NB4 (cell line): ENCODE measurements around the gene CDK14.

Experiments used
- DNase-seq: peaks from one replicate; pipeline ENCODE4 v3.0.0; 2010; ENCODE audit warnings: low read depth
- H3K4me3 ChIP-seq: one replicate; pipeline ENCODE4 v1.5.1; 2011; ENCODE audit warnings: mild to moderate bottlenecking, low read depth, low read length, moderate library complexity
- MYC ChIP-seq: IDR thresholded peaks from 2 replicates; pipeline ENCODE4 v1.6.1; 2011; ENCODE audit warnings: low read depth, low read length
- POLR2A ChIP-seq: IDR thresholded peaks from 2 replicates; pipeline ENCODE4 v1.6.1; 2011; ENCODE audit warnings: mild to moderate bottlenecking; ENCODE audit not compliant: insufficient read length; ENCODE audit errors: extremely low read depth
- TF ChIP-seq, protein P1 (sequence below): IDR thresholded peaks from one replicate; pipeline ENCODE4 v1.5.1; 2012; ENCODE audit warnings: low read depth, low read length
- TF ChIP-seq, protein P2 (sequence below): IDR thresholded peaks from 2 replicates; pipeline ENCODE4 v1.6.1; 2011; ENCODE audit warnings: low read depth, low read length

CDK14 gene

DNA sequence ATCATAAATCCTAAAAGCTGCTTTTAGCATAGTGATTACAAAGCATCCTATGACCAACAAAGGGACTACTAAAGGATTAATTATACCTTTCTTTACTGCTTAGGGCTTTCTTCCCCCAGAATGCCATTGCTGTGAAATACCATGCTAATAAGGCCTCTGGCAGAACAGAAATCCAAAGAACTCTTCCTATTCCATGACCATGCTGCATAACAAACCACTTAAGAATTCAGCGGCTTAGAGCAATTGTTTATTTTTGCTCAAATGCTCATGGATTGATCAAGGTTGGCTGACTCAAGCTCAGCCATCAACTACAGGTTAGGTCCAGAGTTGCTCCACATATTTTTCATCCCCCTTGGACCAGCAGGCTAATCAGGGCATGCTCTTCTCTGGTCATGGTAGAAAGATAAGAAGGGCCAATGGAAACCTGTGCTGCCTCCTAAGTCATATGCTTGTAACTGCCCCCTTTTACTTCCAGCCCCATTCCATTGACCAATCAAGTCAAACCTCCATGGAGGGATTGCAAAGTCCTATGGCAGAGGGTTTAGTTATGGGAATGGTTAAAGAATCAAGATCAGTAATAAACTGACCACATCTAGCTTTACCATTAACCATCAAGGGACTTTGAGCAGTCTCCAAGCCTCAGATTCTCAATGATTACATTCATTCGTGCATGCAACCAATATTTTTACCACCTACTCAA lies 423.7 kb downstream of the CDK14 start:
- TF ChIP-seq, protein P1, sequence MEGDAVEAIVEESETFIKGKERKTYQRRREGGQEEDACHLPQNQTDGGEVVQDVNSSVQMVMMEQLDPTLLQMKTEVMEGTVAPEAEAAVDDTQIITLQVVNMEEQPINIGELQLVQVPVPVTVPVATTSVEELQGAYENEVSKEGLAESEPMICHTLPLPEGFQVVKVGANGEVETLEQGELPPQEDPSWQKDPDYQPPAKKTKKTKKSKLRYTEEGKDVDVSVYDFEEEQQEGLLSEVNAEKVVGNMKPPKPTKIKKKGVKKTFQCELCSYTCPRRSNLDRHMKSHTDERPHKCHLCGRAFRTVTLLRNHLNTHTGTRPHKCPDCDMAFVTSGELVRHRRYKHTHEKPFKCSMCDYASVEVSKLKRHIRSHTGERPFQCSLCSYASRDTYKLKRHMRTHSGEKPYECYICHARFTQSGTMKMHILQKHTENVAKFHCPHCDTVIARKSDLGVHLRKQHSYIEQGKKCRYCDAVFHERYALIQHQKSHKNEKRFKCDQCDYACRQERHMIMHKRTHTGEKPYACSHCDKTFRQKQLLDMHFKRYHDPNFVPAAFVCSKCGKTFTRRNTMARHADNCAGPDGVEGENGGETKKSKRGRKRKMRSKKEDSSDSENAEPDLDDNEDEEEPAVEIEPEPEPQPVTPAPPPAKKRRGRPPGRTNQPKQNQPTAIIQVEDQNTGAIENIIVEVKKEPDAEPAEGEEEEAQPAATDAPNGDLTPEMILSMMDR, result no peak
- TF ChIP-seq POLR2A (no peak), MYC (no peak)
- TF ChIP-seq, protein P2, sequence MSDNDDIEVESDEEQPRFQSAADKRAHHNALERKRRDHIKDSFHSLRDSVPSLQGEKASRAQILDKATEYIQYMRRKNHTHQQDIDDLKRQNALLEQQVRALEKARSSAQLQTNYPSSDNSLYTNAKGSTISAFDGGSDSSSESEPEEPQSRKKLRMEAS, result no peak
- no peak overlapping the region for H3K4me3 ChIP-seq
- DNase-seq, result no peak

DNA sequence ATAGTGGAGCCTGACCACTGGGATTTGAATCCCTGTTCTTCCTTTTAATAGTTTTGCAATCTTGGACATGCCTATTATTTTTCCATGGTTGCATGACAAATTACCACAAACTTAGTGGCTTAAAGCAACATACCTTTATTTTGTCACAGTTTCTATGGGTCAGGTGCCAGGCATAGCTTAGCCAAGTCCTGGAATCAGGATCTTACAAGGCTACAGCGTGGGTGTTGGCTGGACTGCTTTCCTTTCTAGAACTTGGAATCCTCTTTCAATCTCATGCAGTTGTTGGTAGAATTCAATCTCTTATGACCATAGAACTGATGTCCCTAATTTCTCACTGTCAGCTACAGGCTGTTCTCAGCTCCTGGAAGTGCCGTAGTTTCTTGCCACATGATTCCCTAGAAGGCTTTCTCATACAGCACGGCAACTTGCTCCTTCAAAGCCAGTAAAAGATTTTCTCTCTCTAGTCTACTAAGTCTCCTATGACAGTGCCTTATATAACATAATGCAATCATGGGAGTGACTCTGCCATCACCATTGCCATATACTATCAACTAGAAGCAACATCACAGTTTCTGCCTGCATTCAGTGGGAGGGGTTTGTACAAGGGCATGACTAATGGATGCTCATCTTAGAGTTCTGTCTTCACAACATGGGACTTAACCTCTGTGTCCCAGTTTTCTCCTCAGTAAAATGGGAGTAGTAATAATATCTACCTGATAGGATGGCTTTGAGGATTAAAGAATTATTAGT lies 424.7 kb downstream of the CDK14 start:
- TF ChIP-seq MYC, result no peak
- TF ChIP-seq, protein P2, result no peak
- DNase-seq, result no peak
- no peak overlapping the region for H3K4me3 ChIP-seq

DNA sequence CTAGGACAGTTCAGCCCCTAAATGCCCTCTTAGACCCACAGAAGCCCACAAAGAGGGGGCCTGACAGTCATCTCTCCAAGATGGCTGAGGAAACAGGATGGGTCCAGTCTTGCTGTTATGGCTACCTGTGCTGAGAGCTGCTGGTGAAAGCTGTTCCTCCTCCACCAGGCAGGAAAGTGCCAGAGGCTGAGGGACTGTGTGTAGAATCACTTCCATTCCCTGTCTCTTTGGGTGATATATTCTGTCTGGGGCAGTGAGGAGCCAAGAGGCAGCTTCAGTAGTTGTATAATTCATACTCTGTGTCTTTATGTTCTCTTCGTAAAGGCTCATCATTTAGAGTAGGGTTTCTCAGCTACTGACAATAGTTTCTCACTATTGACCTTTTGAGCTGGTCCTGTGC lies 425.8 kb downstream of the CDK14 start:
- TF ChIP-seq MYC, result no peak
- TF ChIP-seq, protein P1, result no peak
- TF ChIP-seq, protein P2, result no peak
- no peak for TF ChIP-seq POLR2A
- no peak overlapping the region for H3K4me3 ChIP-seq
- DNase-seq, result no peak

DNA sequence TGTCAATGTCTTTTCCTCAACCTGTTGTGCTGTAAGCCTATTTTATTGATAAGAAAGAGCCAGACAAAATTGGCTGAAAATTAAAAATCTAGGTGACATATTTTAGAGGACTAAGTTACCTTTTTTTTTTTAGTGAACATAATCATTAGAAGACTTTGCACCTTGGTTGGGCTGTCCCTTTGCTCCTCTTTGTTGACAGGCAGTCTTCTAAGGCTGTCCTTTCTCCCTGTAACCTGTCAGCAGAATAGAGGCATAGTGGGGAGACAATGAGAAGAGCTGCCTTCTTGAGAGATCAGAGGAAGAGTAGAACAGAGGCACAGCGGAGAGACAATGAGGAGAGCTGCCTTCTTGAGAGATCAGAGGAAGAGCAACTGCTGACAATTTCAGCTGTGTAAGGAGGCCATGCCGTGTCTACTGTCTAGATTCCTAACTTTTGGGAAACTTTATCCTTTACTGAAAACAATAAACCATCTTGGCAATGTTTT lies 429.8 kb downstream of the CDK14 start:
- TF ChIP-seq MYC, result no peak
- TF ChIP-seq, protein P2, result no peak
- TF ChIP-seq POLR2A, result no peak
- TF ChIP-seq, protein P1, result no peak
- DNase-seq, result no peak
- no peak overlapping the region for H3K4me3 ChIP-seq

DNA sequence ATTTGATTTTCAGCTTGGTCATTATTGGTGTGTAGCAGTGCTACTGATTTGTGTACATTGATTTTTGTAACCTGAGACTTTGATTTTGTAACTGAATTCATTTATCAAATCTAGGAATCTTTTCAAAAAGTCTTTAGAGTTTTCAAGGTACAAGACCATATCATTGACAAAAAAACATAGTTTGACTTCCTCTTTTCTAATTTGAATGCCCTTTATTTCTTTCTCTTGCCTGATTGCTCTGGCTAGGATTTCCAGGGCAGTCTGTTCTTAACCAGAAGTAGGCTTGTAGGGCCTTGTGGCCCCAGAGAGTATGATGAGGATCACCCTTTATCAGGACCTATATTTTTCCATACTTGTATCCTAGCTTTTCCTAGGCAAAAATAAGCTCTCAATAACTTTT lies 433.6 kb downstream of the CDK14 start:
- TF ChIP-seq POLR2A, result no peak
- TF ChIP-seq, protein P2, result no peak
- TF ChIP-seq, protein P1, result no peak
- no peak for TF ChIP-seq MYC
- DNase-seq, result no peak

DNA sequence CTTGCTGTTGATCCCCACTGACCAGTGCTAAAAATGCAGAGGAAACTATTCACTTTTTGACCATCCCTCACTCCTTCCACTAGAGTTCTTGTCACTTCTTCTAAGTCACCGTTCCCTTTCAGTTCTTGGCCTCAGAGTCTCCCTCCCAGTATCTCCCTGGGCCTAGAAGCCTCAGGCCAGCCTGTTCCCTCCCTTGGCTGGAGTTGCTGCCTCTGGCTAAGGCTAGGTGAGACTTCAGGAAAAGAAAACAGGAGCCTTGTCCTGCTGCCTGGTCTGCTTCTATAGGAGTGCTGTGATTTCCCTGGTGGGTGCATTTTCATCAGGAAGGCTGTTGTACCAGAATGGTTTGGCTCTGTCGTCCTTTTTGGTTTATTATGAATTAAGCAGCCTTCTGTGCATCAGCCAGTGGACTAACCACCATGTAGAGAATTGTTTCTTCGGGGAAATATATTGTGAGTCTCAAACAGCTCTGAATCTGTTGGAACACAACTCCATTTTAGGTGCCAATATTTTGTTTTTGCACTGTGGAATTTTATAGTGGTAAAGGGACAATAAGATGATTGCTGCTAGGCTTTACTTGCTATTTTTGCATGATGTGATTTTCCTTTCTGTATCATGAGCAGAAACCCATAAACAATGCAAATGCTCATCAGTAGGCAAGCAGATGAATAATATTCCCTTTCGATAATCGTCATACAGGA lies 434.7 kb downstream of the CDK14 start:
- no peak overlapping the region for H3K4me3 ChIP-seq
- TF ChIP-seq POLR2A (no peak), MYC (no peak)
- TF ChIP-seq, protein P1, result no peak
- TF ChIP-seq, protein P2, result no peak
- no peak for DNase-seq

More for the DNA sequence above, 433.6 kb downstream of the CDK14 start:
- H3K4me3 ChIP-seq, result no peak overlapping the region
